Osteoblast (primary cell): ENCODE data around the gene B4GALT1. TPM values are rescaled to one million over a fixed set of nuclear protein-coding genes. Genes with fewer than 3 reads are reported as not detected.

ENCODE experiments used
- DNase-seq: peaks from one replicate; pipeline ENCODE4 v3.0.0; 2011; ENCODE audit warnings: low spot score, mixed read lengths; ENCODE audit not compliant: insufficient read length; ENCODE audit errors: missing footprints
- H2AFZ ChIP-seq: 2 replicates; pipeline ENCODE4 v1.6.0; 2011; ENCODE audit warnings: mild to moderate bottlenecking, low read length
- H3K27ac ChIP-seq: 2 replicates; pipeline ENCODE4 v1.5.1; 2011; ENCODE audit warnings: mild to moderate bottlenecking, low read depth, low read length, moderate library complexity
- H3K27me3 ChIP-seq: 2 replicates; pipeline ENCODE4 v1.6.0; 2012; ENCODE audit warnings: mild to moderate bottlenecking, control low read depth, inconsistent platforms, low read length, moderate library complexity; ENCODE audit not compliant: insufficient read depth
- H3K36me3 ChIP-seq: 2 replicates; pipeline ENCODE4 v1.5.1; 2011; ENCODE audit warnings: mild to moderate bottlenecking, low read length, control low read depth, moderate library complexity; ENCODE audit not compliant: insufficient read depth
- H3K4me1 ChIP-seq: 2 replicates; pipeline ENCODE4 v1.5.1; 2011; ENCODE audit warnings: mild to moderate bottlenecking, low read length, control low read depth, moderate library complexity; ENCODE audit not compliant: insufficient read depth
- H3K4me2 ChIP-seq: 2 replicates; pipeline ENCODE4 v1.6.0; 2011; ENCODE audit warnings: mild to moderate bottlenecking, low read length; ENCODE audit not compliant: insufficient read depth
- H3K4me3 ChIP-seq: fragments of 200-600 bp; sonication (generic); 3 replicates; pipeline ENCODE4 v1.5.1; 2012; ENCODE audit warnings: mild to moderate bottlenecking, low read length, inconsistent platforms; ENCODE audit not compliant: insufficient read depth
- H3K79me2 ChIP-seq: 2 replicates; pipeline ENCODE4 v1.6.0; 2012; ENCODE audit warnings: mild to moderate bottlenecking, low read length, control low read depth, inconsistent platforms; ENCODE audit not compliant: insufficient read depth
- H3K9me3 ChIP-seq: 2 replicates; pipeline ENCODE4 v1.5.1; 2011; ENCODE audit warnings: low read depth, low read length, control low read depth
- H4K20me1 ChIP-seq: 2 replicates; pipeline ENCODE4 v1.6.0; 2012; ENCODE audit warnings: mild to moderate bottlenecking, low read length, control low read depth; ENCODE audit not compliant: insufficient read depth
- CTCF ChIP-seq: IDR thresholded peaks from 2 replicates; pipeline ENCODE4 v1.5.1; 2011; ENCODE audit warnings: mild to moderate bottlenecking, low read depth, low read length, moderate library complexity; ENCODE audit errors: extremely low read depth
- total RNA-seq: library from RNA; depleted of rRNA; stranded (reverse); fragments of >200 nt; gene quantifications from 2 replicates; pipeline ENCODE4 v1.2.3, GENCODE V29; 2012

Gene B4GALT1
- total RNA-seq, 1 donor: 63.7 TPM

GRCh38 chr9:33081128-33081851 lies 85.8 kb downstream of the B4GALT1 start:
- TF ChIP-seq CTCF: peak; percentile 80
- Histone ChIP-seq H3K4me1 (peaks cover 18% of the 10 kb centered on the region), H3K4me3 (peak overlapping the region; percentile 38), H2AFZ (peak overlapping the region; percentile 79), H3K79me2 (peaks cover 2% of the 10 kb centered on the region), H3K9me3 (no peaks in the 10 kb centered on the region), H4K20me1 (no peaks in the 10 kb centered on the region), H3K27me3 (no peaks in the 10 kb centered on the region), H3K4me2 (peak overlapping the region; percentile 71), H3K36me3 (no peaks in the 10 kb centered on the region), H3K27ac (no peak overlapping the region)
- peak; percentile 84 for DNase-seq

GRCh38 chr9:33080534-33080933 lies 86.6 kb downstream of the B4GALT1 start:
- Histone ChIP-seq H3K9me3 (no peaks in the 10 kb centered on the region), H2AFZ (peak overlapping the region; percentile 79), H3K36me3 (no peaks in the 10 kb centered on the region), H3K79me2 (peaks cover 10% of the 10 kb centered on the region), H4K20me1 (peaks cover 5% of the 10 kb centered on the region), H3K27me3 (no peaks in the 10 kb centered on the region), H3K4me1 (peaks cover 24% of the 10 kb centered on the region), H3K4me3 (no peak overlapping the region), H3K4me2 (peak overlapping the region; percentile 71), H3K27ac (no peak overlapping the region)
- no peak for TF ChIP-seq CTCF
- DNase-seq: no peak

- peak; percentile 97 for DNase-seq
- Histone ChIP-seq H3K4me1 (peaks cover 15% of the 10 kb centered on the region), H3K9me3 (no peaks in the 10 kb centered on the region), H3K4me3 (peak within 1 kb of the TSS; percentile 85), H3K4me2 (peak within 1 kb of the TSS; percentile 99), H4K20me1 (peaks cover 19% of the 10 kb centered on the region), H2AFZ (peak within 1 kb of the TSS; percentile 91), H3K79me2 (peaks cover 50% of the 10 kb centered on the region), H3K27me3 (no peaks in the 10 kb centered on the region), H3K27ac (peak within 1 kb of the TSS; percentile 98), H3K36me3 (peaks cover 21% of the 10 kb centered on the region)
- TF ChIP-seq CTCF: no peak
Observed at GRCh38 chr9:33076046-33077004, 90.8 kb downstream of the B4GALT1 start, which contains the start of gene SMU1. TSS of gene SMU1 (minus strand) at chr9:33076674. CDS start at chr9:33076608, 66 bp downstream.

GRCh38 chr9:33068991-33069390 lies 98.1 kb downstream of the B4GALT1 start:
- Histone ChIP-seq H3K27ac (peak overlapping the region; percentile 13), H3K4me3 (no peak overlapping the region), H3K79me2 (peaks cover 44% of the 10 kb centered on the region), H3K27me3 (no peaks in the 10 kb centered on the region), H2AFZ (no peak overlapping the region), H3K4me1 (peaks cover 13% of the 10 kb centered on the region), H4K20me1 (peaks cover 13% of the 10 kb centered on the region), H3K36me3 (peaks cover 60% of the 10 kb centered on the region), H3K9me3 (no peaks in the 10 kb centered on the region), H3K4me2 (peak overlapping the region; percentile 38)
- no peak for DNase-seq
- TF ChIP-seq CTCF: no peak
